ENCODE measurements around the gene LDLRAD3. TPM values are rescaled to one million over a fixed set of nuclear protein-coding genes. Genes with fewer than 3 reads are reported as not detected.

Gene LDLRAD3
- total RNA-seq, 1 donor from 2014 or later, result 58.8 TPM

- no peak for DNase-seq
Measured at GRCh38 chr11:36240173-36240572, 296.3 kb downstream of the LDLRAD3 start.

GRCh38 chr11:36240801-36241200, 296.9 kb downstream of the LDLRAD3 start:
- no peak for DNase-seq

- no peak for DNase-seq
Measured at GRCh38 chr11:36241497-36241896, 297.6 kb downstream of the LDLRAD3 start.

- peak; percentile 60 for DNase-seq
Measured at GRCh38 chr11:36243641-36244040, 299.8 kb downstream of the LDLRAD3 start.

- no peak for DNase-seq
Measured at GRCh38 chr11:36247493-36247892, 303.6 kb downstream of the LDLRAD3 start.

- DNase-seq, result no peak
Measured at GRCh38 chr11:36248436-36248835, 304.6 kb downstream of the LDLRAD3 start.

- no peak for DNase-seq
Measured at GRCh38 chr11:36249246-36249645, 305.4 kb downstream of the LDLRAD3 start.

- DNase-seq, result no peak
Measured at GRCh38 chr11:36251823-36252222, 308.0 kb downstream of the LDLRAD3 start.

GRCh38 chr11:36253238-36253637, 309.4 kb downstream of the LDLRAD3 start:
- peak; percentile 55 for DNase-seq

GRCh38 chr11:36254713-36255112, 310.9 kb downstream of the LDLRAD3 start:
- DNase-seq, result no peak

- no peak for DNase-seq
Measured at GRCh38 chr11:36257351-36257750, 313.5 kb downstream of the LDLRAD3 start.

- DNase-seq, result peak; percentile 32
Measured at GRCh38 chr11:36258730-36259360, 315.0 kb downstream of the LDLRAD3 start.

- no peak for DNase-seq
Measured at GRCh38 chr11:36261094-36261493, 317.2 kb downstream of the LDLRAD3 start.

GRCh38 chr11:36264011-36264972, 320.4 kb downstream of the LDLRAD3 start:
- DNase-seq, result no peak

- DNase-seq, result no peak
Measured at GRCh38 chr11:36264973-36265344, 321.1 kb downstream of the LDLRAD3 start.

GRCh38 chr11:36265793-36266628, 322.1 kb downstream of the LDLRAD3 start:
- no peak for DNase-seq

GRCh38 chr11:36266767-36267166, 322.9 kb downstream of the LDLRAD3 start:
- no peak for DNase-seq

GRCh38 chr11:36268337-36268985, 324.6 kb downstream of the LDLRAD3 start:
- no peak for DNase-seq

GRCh38 chr11:36270701-36271100, 326.8 kb downstream of the LDLRAD3 start:
- DNase-seq, result no peak

- DNase-seq, result no peak
Measured at GRCh38 chr11:36271794-36272407, 328.0 kb downstream of the LDLRAD3 start.

GRCh38 chr11:36273110-36273509, 329.2 kb downstream of the LDLRAD3 start:
- DNase-seq, result peak; percentile 27

- no peak for DNase-seq
Measured at GRCh38 chr11:36274414-36274813, 330.6 kb downstream of the LDLRAD3 start.
